GM23338 (cell line): ENCODE measurements around the gene ZNF366.

Experiments
- CREB1 ChIP-seq: fragments of 250-450 bp; sonication (Bioruptor Pico); IDR thresholded peaks from 2 replicates; pipeline ENCODE4 v1.5.0; 2020; ENCODE audit warnings: low read depth, mild to moderate bottlenecking, moderate library complexity
- ETS1 ChIP-seq: IDR thresholded peaks from 2 replicates; pipeline ENCODE4 v1.6.1; 2016; ENCODE audit warnings: antibody characterized with exemption
- EZH2 ChIP-seq: fragments of 200-600 bp; sonication (generic); IDR thresholded peaks from one replicate; pipeline ENCODE4 v1.8.0; 2017; ENCODE audit warnings: antibody characterized with exemption, mild to moderate bottlenecking, low read depth; ENCODE audit not compliant: unreplicated experiment
- EZH2phosphoT487 ChIP-seq: fragments of 200-600 bp; sonication (generic); IDR thresholded peaks from one replicate; pipeline ENCODE4 v1.8.1; 2018; ENCODE audit warnings: antibody characterized with exemption; ENCODE audit not compliant: unreplicated experiment
- NANOG ChIP-seq: IDR thresholded peaks from 2 replicates; pipeline ENCODE4 v1.6.1; 2016; ENCODE audit warnings: antibody characterized with exemption, borderline replicate concordance
- POLR2AphosphoS5 ChIP-seq: IDR thresholded peaks from 2 replicates; pipeline ENCODE4 v1.6.1; 2016; ENCODE audit warnings: antibody characterized with exemption, low read depth
- ZNF114 ChIP-seq: fragments of 250-450 bp; sonication (Bioruptor Pico); IDR thresholded peaks from 2 replicates; pipeline ENCODE4 v1.5.0; 2020; ENCODE audit warnings: mild to moderate bottlenecking, moderate library complexity
- ZNF331 ChIP-seq: fragments of 250-450 bp; sonication (Bioruptor Pico); IDR thresholded peaks from 2 replicates; pipeline ENCODE4 v1.5.0; 2020; ENCODE audit warnings: low read depth, mild to moderate bottlenecking, moderate library complexity
- ZNF462 ChIP-seq: fragments of 250-450 bp; sonication (Bioruptor Pico); IDR thresholded peaks from 2 replicates; pipeline ENCODE4 v1.5.0; 2020; ENCODE audit warnings: mild to moderate bottlenecking, moderate library complexity
- TF ChIP-seq, protein P1 (sequence below), 2 experiments: fragments of 200-600 bp in 1 of 2; sonication (generic) in 1 of 2; conservative IDR thresholded peaks; 2 replicates each; pipeline versions ENCODE4 v1.5.1 to v1.6.1; 2016 to 2017; ENCODE audit warnings: antibody characterized with exemption in 2 of 2, low read depth in 2 of 2, mild to moderate bottlenecking in 2 of 2, moderate library complexity in 1 of 2
- TF ChIP-seq, protein P2 (sequence below): IDR thresholded peaks from one replicate; pipeline ENCODE4 v1.6.1; 2018; ENCODE audit warnings: antibody characterized with exemption; ENCODE audit not compliant: unreplicated experiment

DNA sequence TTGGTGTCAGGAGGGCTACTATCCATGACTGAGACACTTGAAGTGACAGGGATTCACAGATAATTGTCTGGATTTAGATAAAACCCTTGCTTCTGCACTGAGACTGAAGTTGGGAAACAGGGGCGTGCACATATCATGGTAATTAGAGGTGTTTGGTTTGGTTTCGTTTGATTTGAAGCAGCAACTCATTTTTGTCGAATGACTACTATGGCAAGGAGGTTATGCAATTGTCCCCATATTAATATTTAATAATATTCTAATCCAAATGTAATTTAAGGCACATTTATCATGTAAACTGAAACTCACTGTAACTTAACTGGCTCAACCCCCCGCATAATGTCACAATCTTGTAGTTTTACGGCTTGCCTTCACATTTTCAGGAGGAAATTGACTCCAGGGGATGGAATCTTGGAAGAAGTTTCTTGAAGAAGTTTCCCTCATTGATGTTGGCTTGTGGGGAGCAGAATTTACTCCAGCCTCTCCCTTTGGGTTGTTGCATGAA lies 12.5 kb downstream of the ZNF366 start:
- TF ChIP-seq, protein P1, sequence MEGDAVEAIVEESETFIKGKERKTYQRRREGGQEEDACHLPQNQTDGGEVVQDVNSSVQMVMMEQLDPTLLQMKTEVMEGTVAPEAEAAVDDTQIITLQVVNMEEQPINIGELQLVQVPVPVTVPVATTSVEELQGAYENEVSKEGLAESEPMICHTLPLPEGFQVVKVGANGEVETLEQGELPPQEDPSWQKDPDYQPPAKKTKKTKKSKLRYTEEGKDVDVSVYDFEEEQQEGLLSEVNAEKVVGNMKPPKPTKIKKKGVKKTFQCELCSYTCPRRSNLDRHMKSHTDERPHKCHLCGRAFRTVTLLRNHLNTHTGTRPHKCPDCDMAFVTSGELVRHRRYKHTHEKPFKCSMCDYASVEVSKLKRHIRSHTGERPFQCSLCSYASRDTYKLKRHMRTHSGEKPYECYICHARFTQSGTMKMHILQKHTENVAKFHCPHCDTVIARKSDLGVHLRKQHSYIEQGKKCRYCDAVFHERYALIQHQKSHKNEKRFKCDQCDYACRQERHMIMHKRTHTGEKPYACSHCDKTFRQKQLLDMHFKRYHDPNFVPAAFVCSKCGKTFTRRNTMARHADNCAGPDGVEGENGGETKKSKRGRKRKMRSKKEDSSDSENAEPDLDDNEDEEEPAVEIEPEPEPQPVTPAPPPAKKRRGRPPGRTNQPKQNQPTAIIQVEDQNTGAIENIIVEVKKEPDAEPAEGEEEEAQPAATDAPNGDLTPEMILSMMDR (conservative IDR thresholded peaks at IDR 0.05; ENCODE audit: low read depth in 2 of 2): no peak
- no peak for TF ChIP-seq EZH2
- no peak for TF ChIP-seq EZH2phosphoT487
- no peak for TF ChIP-seq ETS1
- TF ChIP-seq POLR2AphosphoS5: no peak
- TF ChIP-seq, protein P2, sequence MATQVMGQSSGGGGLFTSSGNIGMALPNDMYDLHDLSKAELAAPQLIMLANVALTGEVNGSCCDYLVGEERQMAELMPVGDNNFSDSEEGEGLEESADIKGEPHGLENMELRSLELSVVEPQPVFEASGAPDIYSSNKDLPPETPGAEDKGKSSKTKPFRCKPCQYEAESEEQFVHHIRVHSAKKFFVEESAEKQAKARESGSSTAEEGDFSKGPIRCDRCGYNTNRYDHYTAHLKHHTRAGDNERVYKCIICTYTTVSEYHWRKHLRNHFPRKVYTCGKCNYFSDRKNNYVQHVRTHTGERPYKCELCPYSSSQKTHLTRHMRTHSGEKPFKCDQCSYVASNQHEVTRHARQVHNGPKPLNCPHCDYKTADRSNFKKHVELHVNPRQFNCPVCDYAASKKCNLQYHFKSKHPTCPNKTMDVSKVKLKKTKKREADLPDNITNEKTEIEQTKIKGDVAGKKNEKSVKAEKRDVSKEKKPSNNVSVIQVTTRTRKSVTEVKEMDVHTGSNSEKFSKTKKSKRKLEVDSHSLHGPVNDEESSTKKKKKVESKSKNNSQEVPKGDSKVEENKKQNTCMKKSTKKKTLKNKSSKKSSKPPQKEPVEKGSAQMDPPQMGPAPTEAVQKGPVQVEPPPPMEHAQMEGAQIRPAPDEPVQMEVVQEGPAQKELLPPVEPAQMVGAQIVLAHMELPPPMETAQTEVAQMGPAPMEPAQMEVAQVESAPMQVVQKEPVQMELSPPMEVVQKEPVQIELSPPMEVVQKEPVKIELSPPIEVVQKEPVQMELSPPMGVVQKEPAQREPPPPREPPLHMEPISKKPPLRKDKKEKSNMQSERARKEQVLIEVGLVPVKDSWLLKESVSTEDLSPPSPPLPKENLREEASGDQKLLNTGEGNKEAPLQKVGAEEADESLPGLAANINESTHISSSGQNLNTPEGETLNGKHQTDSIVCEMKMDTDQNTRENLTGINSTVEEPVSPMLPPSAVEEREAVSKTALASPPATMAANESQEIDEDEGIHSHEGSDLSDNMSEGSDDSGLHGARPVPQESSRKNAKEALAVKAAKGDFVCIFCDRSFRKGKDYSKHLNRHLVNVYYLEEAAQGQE: no peak
- no peak for TF ChIP-seq CREB1 (CRISPR knock-in tag)
- no peak for TF ChIP-seq NANOG
- TF ChIP-seq ZNF114 (CRISPR knock-in tag): no peak
- no peak for TF ChIP-seq ZNF462 (CRISPR knock-in tag)
- no peak for TF ChIP-seq ZNF331 (CRISPR knock-in tag)
